ENCODE results near the gene SLC28A1. TPM values are rescaled to one million over a fixed set of nuclear protein-coding genes. Genes with fewer than 3 reads are reported as not detected.

Gene SLC28A1
- total and polyA plus RNA-seq, 2 of the 4 experiments (the other 2 are of a cell fraction): not detected

GRCh38 chr15:84865074-84865569, 19.3 kb upstream of the SLC28A1 start:
- POLR2A ChIA-PET (ENCODE audit: unreplicated experiment): no interaction called here
- no peak overlapping the region for H2BK5ac ChIP-seq (ENCODE audit: low read depth, low read length, poor library complexity, severe bottlenecking)
- H3K4me2 ChIP-seq (ENCODE audit: low read depth, low read length): no peak overlapping the region
- no peak overlapping the region for H2AK5ac ChIP-seq (ENCODE audit: low read depth, low read length)
- ATAC-seq (ENCODE audit: low read depth) (no peak), DNase-seq (no peak)
- no peaks in the 10 kb centered on the region for H4K20me1 ChIP-seq (ENCODE audit: insufficient read depth, low read length)
- H4K8ac ChIP-seq (ENCODE audit: low read depth in 2 of 2, low read length in 2 of 2): no peak overlapping the region
- TF ChIP-seq CHD1 (IDR thresholded peaks at IDR 0.05; ENCODE audit: low read depth, low read length) (no peak), RAD21 (IDR thresholded peaks at IDR 0.05; ENCODE audit: low read length) (no peak), ELK1 (IDR thresholded peaks at IDR 0.05; ENCODE audit: borderline replicate concordance, low read depth, low read length) (no peak), SMC3 (IDR thresholded peaks at IDR 0.05; ENCODE audit: low read depth, low read length) (no peak), MXI1 (IDR thresholded peaks at IDR 0.05; ENCODE audit: borderline replicate concordance, low read depth, low read length) (no peak), NFE2L2 (IDR thresholded peaks at IDR 0.05; ENCODE audit: low read depth, low read length) (no peak), RFX5 (IDR thresholded peaks at IDR 0.05; ENCODE audit: low read depth, low read length) (no peak), RCOR1 (IDR thresholded peaks at IDR 0.05; ENCODE audit: insufficient replicate concordance, low read length) (no peak), MAFK (IDR thresholded peaks at IDR 0.05; ENCODE audit: low read depth, low read length) (no peak), CEBPB (IDR thresholded peaks at IDR 0.05; ENCODE audit: low read depth, low read length) (no peak), POLR2A (IDR thresholded peaks at IDR 0.05; ENCODE audit: low read depth, low read length) (no peak), USF2 (IDR thresholded peaks at IDR 0.05; ENCODE audit: low read depth, low read length) (no peak), BHLHE40 (IDR thresholded peaks at IDR 0.05; ENCODE audit: low read depth, low read length) (no peak), MAZ (IDR thresholded peaks at IDR 0.05; ENCODE audit: borderline replicate concordance, low read depth, low read length) (no peak)
- TF ChIP-seq, protein P1, sequence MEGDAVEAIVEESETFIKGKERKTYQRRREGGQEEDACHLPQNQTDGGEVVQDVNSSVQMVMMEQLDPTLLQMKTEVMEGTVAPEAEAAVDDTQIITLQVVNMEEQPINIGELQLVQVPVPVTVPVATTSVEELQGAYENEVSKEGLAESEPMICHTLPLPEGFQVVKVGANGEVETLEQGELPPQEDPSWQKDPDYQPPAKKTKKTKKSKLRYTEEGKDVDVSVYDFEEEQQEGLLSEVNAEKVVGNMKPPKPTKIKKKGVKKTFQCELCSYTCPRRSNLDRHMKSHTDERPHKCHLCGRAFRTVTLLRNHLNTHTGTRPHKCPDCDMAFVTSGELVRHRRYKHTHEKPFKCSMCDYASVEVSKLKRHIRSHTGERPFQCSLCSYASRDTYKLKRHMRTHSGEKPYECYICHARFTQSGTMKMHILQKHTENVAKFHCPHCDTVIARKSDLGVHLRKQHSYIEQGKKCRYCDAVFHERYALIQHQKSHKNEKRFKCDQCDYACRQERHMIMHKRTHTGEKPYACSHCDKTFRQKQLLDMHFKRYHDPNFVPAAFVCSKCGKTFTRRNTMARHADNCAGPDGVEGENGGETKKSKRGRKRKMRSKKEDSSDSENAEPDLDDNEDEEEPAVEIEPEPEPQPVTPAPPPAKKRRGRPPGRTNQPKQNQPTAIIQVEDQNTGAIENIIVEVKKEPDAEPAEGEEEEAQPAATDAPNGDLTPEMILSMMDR (conservative IDR thresholded peaks at IDR 0.05; ENCODE audit: low read depth, low read length): no peak
- intact Hi-C loops (cut with micrococcal nuclease) (no loop called here), dilution Hi-C loops (cut with HindIII; ENCODE audit: low sequenced_read_pairs, unreplicated experiment) (no loop called here), in situ Hi-C loops (cut with MboI; ENCODE audit: low sequenced_read_pairs) (no loop called here)
- no peak overlapping the region for H2AK9ac ChIP-seq (replicated peaks; ENCODE audit: low read depth, low read length, poor library complexity)
- no peak overlapping the region for H4K5ac ChIP-seq (ENCODE audit: low read depth, low read length)
- no peaks in the 10 kb centered on the region for H3K9me3 ChIP-seq (ENCODE audit: control insufficient read depth, insufficient read depth, low read length)
- no peak overlapping the region for H2BK15ac ChIP-seq (ENCODE audit: low read depth, low read length)
- H3K18ac ChIP-seq (ENCODE audit: low read depth, low read length): no peak overlapping the region
- no peak overlapping the region for H3K23ac ChIP-seq (ENCODE audit: low read depth, low read length)
- no peak overlapping the region for H3K14ac ChIP-seq (replicated peaks; ENCODE audit: low read depth, low read length)
- no peak overlapping the region for H3K4ac ChIP-seq (ENCODE audit: low read depth, low read length)
- no CpG with 5 or more reads among the region's 5 CpGs for WGBS, 2 experiments (ENCODE audit: extremely low coverage in 2 of 2, insufficient read length in 1 of 2)
- H3K9ac ChIP-seq (ENCODE audit: low read depth, low read length): no peak overlapping the region
- no peaks in the 10 kb centered on the region for H3K79me1 ChIP-seq (ENCODE audit: low read depth in 1 of 2, low read length in 2 of 2)
- BruUV-seq (replicated peaks): no TSS peak
- no peak overlapping the region for H3K4me3 ChIP-seq (ENCODE audit: insufficient read depth, low read depth, low read length)
- H3K27me3 ChIP-seq (ENCODE audit: control insufficient read depth, insufficient read depth, low read length): peaks cover 27% of the 10 kb centered on the region
- no peak overlapping the region for H4K91ac ChIP-seq (ENCODE audit: insufficient read depth, low read depth, low read length)
- H3K27ac ChIP-seq (ENCODE audit: insufficient read depth, low read length): no peak overlapping the region
- H2BK120ac ChIP-seq (ENCODE audit: low read depth, low read length): no peak overlapping the region
- no peak overlapping the region for H2BK20ac ChIP-seq (ENCODE audit: low read depth, low read length)
- no peaks in the 10 kb centered on the region for H3K9me1 ChIP-seq (ENCODE audit: insufficient read depth, low read length)
- CTCF ChIA-PET: interaction anchor here (0.9 to 1.6 kb wide), 2 partner anchors 13 to 63 kb away, joined by 3 to 4 read pairs; no protein-coding TSS in a partner anchor
- no peak overlapping the region for H2AFZ ChIP-seq (replicated peaks; ENCODE audit: low read length, poor library complexity)
- H3K4me1 ChIP-seq (ENCODE audit: control insufficient read depth, insufficient read depth, low read length): no peaks in the 10 kb centered on the region
- no peak overlapping the region for H3K56ac ChIP-seq (ENCODE audit: extremely low read depth, insufficient read depth, low read length)
- H3K36me3 ChIP-seq (ENCODE audit: control insufficient read depth, insufficient read depth, low read length): no peaks in the 10 kb centered on the region
